ENCODE measurements around the gene FAM229A.
A peak's percentile ranks its signal among the peaks of the same experiment; 100 is the strongest.

The FAM229A gene

DNA sequence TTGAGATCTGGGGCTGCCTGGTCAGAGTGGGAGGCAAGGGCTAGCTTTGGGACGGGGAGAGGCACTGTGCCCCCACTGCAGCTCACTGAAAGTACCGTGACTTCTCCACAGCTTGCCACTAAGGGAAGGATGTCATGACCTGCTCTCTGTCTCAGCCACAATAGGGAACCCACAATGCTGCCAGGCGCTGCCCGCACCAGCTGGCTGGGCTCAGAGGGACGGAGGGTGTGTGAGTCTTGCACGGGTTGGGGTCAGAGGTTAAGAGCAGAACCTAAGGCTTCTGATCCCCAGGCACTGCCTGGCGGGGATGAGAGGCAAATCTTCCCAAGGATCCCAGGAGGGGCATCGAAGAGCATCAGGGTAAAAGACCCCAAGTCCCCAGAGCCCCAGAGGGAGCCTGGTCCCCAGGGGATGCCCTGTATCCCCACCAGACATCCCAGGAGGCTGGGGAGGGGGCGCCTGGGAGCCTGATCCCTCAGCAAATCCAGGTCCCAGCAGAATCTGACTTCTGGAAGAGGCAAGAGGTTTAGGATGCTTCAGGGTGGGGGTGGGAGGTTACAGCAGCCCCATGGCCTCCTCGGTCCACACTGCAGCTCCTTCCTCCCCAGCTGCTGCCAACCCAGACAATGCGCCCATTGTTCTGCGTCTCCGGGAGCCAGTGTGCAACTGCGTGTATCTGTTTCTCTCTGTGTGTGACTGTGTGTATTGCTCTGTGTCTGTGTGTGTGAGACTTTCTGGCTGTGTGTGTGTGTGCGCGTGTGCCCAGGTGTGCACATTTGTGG is 24.2 kb downstream of the FAM229A start:
- H3K4me2 ChIP-seq, result peak overlapping the region; percentile 94 to 100 (median 98)
- no peaks in the 10 kb centered on the region for H3K27me3 ChIP-seq
- peak overlapping the region in 8 of 10 experiments; percentile 15 to 97 (median 88); a peak in 13 of 20 replicates for H3K4me3 ChIP-seq
- H3K9me3 ChIP-seq (replicated peaks in 1 of 11), result no peaks in the 10 kb centered on the region
- H3K4me1 ChIP-seq, result peaks cover 70 to 89% (median 83%) of the 10 kb centered on the region in 10 experiments
- H4K20me1 ChIP-seq, result peaks cover 6 to 55% (median 34%) of the 10 kb centered on the region in 11 experiments; a peak in 21 of 22 replicates
- no peak for TF ChIP-seq Cebpa-rat (IDR thresholded peaks at IDR 0.05)
- peak overlapping the region in 9 of 11 experiments; percentile 58 to 99 (median 95); a peak in 19 of 22 replicates for H3K9ac ChIP-seq
- H3K27ac ChIP-seq, result peak overlapping the region in 10 of 11 experiments; percentile 39 to 94 (median 72); a peak in 20 of 22 replicates
- peaks cover 6 to 20% (median 19%) of the 10 kb centered on the region in 11 experiments; a peak in 19 of 22 replicates for H3K36me3 ChIP-seq

- H3K27me3 ChIP-seq, result no peaks in the 10 kb centered on the region
- H3K4me1 ChIP-seq, result peaks cover 71 to 89% (median 82%) of the 10 kb centered on the region in 10 experiments
- H3K9me3 ChIP-seq (replicated peaks in 1 of 11), result no peaks in the 10 kb centered on the region
- peak in 5 of 11 experiments; percentile 19 to 72 (median 44); a peak in 6 of 22 replicates for TF ChIP-seq Cebpa-rat (IDR thresholded peaks at IDR 0.05)
- peak overlapping the region in 9 of 11 experiments; percentile 90 to 99 (median 97); a peak in 17 of 22 replicates for H3K9ac ChIP-seq
- peak overlapping the region in 9 of 11 experiments; percentile 62 to 94 (median 76); a peak in 18 of 22 replicates for H3K27ac ChIP-seq
- H3K4me2 ChIP-seq, result peak overlapping the region; percentile 94 to 100 (median 98)
- peak overlapping the region in 9 of 10 experiments; percentile 75 to 97 (median 95); a peak in 16 of 20 replicates for H3K4me3 ChIP-seq
- peaks cover 6 to 64% (median 43%) of the 10 kb centered on the region in 11 experiments; a peak in 21 of 22 replicates for H4K20me1 ChIP-seq
- peaks cover 14 to 29% (median 29%) of the 10 kb centered on the region in 11 experiments for H3K36me3 ChIP-seq
Measured at GRCh38 chr1:32336963-32337675, 25.2 kb downstream of the FAM229A start.

DNA sequence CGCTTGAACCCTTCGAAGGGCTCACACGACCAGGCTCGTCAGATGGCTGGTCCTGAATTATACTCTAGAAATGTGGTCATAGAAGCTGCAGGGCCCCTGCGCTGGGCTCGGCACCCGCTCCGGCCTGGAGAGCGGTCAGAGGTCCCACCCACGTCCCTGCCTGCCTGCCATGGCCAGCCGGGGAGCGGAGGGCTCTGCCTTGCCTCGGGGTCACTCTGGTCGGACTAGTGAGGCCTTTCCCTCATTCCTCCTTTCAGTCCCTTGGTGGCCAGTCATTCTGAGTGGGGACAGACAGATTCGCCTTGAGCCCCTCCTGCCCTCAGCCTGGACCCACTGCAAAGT is 25.7 kb downstream of the FAM229A start:
- Histone ChIP-seq H3K9me3 (replicated peaks in 1 of 11) (no peaks in the 10 kb centered on the region), H3K4me2 (peak overlapping the region; percentile 94 to 100 (median 98)), H4K20me1 (peaks cover 6 to 70% (median 48%) of the 10 kb centered on the region in 11 experiments; a peak in 21 of 22 replicates), H3K4me3 (peak overlapping the region; percentile 68 to 97 (median 92)), H3K36me3 (peaks cover 19 to 35% (median 34%) of the 10 kb centered on the region in 11 experiments), H3K4me1 (peaks cover 71 to 89% (median 82%) of the 10 kb centered on the region in 10 experiments), H3K27me3 (no peaks in the 10 kb centered on the region), H3K9ac (peak overlapping the region in 10 of 11 experiments; percentile 87 to 99 (median 97); a peak in 19 of 22 replicates), H3K27ac (peak overlapping the region in 9 of 11 experiments; percentile 62 to 94 (median 76); a peak in 18 of 22 replicates)
- no peak for TF ChIP-seq Cebpa-rat (IDR thresholded peaks at IDR 0.05)

DNA sequence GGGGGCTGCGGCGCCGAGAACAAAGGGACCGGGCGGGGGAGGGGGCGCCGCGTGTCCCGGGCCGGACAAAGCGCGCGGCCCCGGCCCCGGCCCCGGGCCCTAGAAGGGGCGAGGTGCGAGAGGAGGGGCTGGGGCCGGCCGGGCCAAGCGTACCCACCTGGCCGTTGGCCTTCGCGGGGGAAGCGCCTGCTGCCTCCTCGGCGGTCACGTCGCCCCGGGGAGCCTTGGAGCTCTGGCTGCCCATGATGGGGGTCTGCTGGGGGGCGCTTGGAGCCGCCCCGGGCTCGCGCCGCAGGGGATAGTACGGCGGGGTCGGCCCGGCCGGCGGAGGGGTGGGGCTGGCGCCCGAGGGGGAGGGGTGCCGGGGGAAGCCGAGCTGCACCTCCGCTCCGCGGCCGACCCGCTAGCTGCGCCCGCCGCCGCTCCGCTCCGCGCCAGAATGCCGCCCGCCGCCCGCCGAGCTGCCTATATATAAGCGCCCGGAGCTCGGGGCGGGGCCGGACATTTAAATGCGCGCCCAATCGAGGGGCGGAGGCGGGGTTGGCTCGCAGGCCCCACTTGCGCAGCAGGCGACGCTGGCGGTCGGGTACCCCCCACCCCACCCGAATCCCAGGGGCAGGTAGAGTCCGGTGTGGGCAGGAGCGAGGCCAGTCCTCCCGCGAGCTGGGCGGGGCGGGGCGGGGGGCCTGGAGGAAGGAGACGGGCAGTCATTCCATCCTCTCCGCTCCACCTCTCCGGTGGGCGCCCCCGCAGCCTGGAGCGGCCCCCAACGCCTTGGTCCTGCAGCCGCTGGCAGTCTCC is 26.3 kb downstream of the FAM229A start, which contains the start of gene MARCKSL1:
Gene MARCKSL1, minus strand, starts transcription at position 444 of the 801 bp plus-strand sequence. Its CDS starts 200 bp downstream, at position 244.
- Histone ChIP-seq H3K4me2 (peak within 1 kb of the TSS; percentile 94 to 100 (median 98)), H3K4me3 (peak within 1 kb of the TSS; percentile 68 to 97 (median 92)), H3K9ac (peak within 1 kb of the TSS; percentile 85 to 99 (median 97)), H3K4me1 (peaks cover 74 to 87% (median 82%) of the 10 kb centered on the region in 10 experiments), H4K20me1 (peaks cover 6 to 75% (median 54%) of the 10 kb centered on the region in 11 experiments; a peak in 21 of 22 replicates), H3K27me3 (no peaks in the 10 kb centered on the region), H3K27ac (peak within 1 kb of the TSS; percentile 50 to 97 (median 94); a peak in 20 of 22 replicates), H3K9me3 (replicated peaks in 1 of 11) (no peaks in the 10 kb centered on the region), H3K36me3 (peaks cover 25 to 41% (median 40%) of the 10 kb centered on the region in 11 experiments)
- no peak for TF ChIP-seq Cebpa-rat (IDR thresholded peaks at IDR 0.05)

DNA sequence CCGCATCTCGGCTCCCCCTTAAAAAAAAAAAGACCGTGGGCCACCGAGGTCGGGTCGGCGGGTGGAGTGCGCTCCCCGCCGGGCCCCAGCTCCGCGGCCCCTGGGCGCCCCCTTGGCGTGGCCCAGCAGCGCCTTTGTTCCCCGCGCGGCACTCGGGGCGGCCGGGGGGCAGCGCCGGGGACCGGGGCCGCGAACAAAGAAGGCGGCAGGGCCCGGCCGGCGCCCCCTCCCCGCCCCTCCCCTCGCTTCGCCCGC is 26.8 kb downstream of the FAM229A start:
- peaks cover 30 to 46% (median 45%) of the 10 kb centered on the region in 11 experiments for H3K36me3 ChIP-seq
- H3K9me3 ChIP-seq (replicated peaks in 1 of 11), result no peaks in the 10 kb centered on the region
- peak overlapping the region; percentile 68 to 97 (median 92) for H3K4me3 ChIP-seq
- peaks cover 76 to 86% (median 83%) of the 10 kb centered on the region in 10 experiments for H3K4me1 ChIP-seq
- H3K9ac ChIP-seq, result peak overlapping the region; percentile 85 to 99 (median 97)
- H4K20me1 ChIP-seq, result peaks cover 6 to 81% (median 59%) of the 10 kb centered on the region in 11 experiments; a peak in 21 of 22 replicates
- no peaks in the 10 kb centered on the region for H3K27me3 ChIP-seq
- H3K4me2 ChIP-seq, result peak overlapping the region; percentile 92 to 100 (median 98); a peak in 21 of 22 replicates
- no peak for TF ChIP-seq Cebpa-rat (IDR thresholded peaks at IDR 0.05)
- H3K27ac ChIP-seq, result peak overlapping the region; percentile 50 to 97 (median 94); a peak in 20 of 22 replicates

- peaks cover 35 to 51% (median 50%) of the 10 kb centered on the region in 11 experiments for H3K36me3 ChIP-seq
- H3K27ac ChIP-seq, result peak overlapping the region in 10 of 11 experiments; percentile 68 to 97 (median 94); a peak in 20 of 22 replicates
Measured at GRCh38 chr1:32334864-32335534, 27.3 kb downstream of the FAM229A start.

DNA sequence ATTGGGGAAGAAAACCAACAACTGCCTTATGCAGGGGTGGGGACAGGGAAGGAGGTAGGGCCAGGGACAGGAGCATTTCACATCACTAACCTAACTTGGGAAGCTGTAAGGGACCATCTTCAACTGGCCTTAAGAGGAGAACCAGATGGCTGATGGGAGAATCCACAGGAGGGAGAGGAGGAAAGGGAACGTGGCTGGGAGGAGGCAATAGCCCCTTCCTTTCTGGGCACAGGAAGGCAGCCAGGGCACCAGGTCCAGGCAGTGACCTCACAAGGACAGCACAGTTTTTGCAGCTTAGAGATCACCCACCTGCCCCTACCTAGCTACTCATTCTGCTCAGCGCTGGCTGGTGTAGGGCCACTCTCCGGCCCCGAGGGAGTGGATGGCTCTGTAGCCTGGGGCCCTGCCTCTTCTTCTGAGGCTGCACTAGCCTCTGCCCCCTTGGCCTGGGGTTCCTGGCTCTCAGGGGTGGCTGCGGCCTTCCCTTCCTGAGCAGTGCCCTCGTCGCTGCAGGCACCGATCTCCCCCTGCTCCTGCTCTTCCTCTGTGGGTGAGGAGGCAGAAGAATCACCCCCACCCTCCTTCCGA is 27.9 kb downstream of the FAM229A start:
- Histone ChIP-seq H3K27me3 (no peaks in the 10 kb centered on the region), H3K9me3 (replicated peaks in 1 of 11) (no peaks in the 10 kb centered on the region), H4K20me1 (peaks cover 6 to 88% (median 70%) of the 10 kb centered on the region in 11 experiments; a peak in 21 of 22 replicates), H3K27ac (peak overlapping the region in 9 of 11 experiments; percentile 84 to 97 (median 95); a peak in 18 of 22 replicates), H3K4me2 (peak overlapping the region; percentile 92 to 100 (median 98)), H3K4me3 (peak overlapping the region; percentile 68 to 97 (median 92)), H3K9ac (peak overlapping the region; percentile 85 to 99 (median 97)), H3K4me1 (peaks cover 65 to 77% (median 74%) of the 10 kb centered on the region in 10 experiments), H3K36me3 (peaks cover 41 to 57% (median 56%) of the 10 kb centered on the region in 11 experiments)
- TF ChIP-seq Cebpa-rat (IDR thresholded peaks at IDR 0.05), result no peak

More at GRCh38 chr1:32334864-32335534, 27.3 kb downstream of the FAM229A start:
- peak overlapping the region; percentile 85 to 99 (median 97) for H3K9ac ChIP-seq
- peak overlapping the region; percentile 92 to 100 (median 98) for H3K4me2 ChIP-seq
- H3K4me1 ChIP-seq, result peaks cover 72 to 83% (median 80%) of the 10 kb centered on the region in 10 experiments
- no peaks in the 10 kb centered on the region for H3K9me3 ChIP-seq (replicated peaks in 1 of 11)
- H3K27me3 ChIP-seq, result no peaks in the 10 kb centered on the region
- peak overlapping the region; percentile 68 to 97 (median 92) for H3K4me3 ChIP-seq
- peaks cover 6 to 84% (median 64%) of the 10 kb centered on the region in 11 experiments; a peak in 21 of 22 replicates for H4K20me1 ChIP-seq
- no peak for TF ChIP-seq Cebpa-rat (IDR thresholded peaks at IDR 0.05)
